GM10847 (cell line): ENCODE data around the gene AFAP1.

Experiments used
- POLR2A ChIP-seq: IDR thresholded peaks from 2 replicates; pipeline ENCODE4 v1.6.1; 2011; ENCODE audit not compliant: insufficient read length; ENCODE audit errors: extremely low read depth

Gene AFAP1

GRCh38 chr4:7771056-7771455 lies 168.6 kb downstream of the AFAP1 start:
- TF ChIP-seq POLR2A, result no peak

DNA sequence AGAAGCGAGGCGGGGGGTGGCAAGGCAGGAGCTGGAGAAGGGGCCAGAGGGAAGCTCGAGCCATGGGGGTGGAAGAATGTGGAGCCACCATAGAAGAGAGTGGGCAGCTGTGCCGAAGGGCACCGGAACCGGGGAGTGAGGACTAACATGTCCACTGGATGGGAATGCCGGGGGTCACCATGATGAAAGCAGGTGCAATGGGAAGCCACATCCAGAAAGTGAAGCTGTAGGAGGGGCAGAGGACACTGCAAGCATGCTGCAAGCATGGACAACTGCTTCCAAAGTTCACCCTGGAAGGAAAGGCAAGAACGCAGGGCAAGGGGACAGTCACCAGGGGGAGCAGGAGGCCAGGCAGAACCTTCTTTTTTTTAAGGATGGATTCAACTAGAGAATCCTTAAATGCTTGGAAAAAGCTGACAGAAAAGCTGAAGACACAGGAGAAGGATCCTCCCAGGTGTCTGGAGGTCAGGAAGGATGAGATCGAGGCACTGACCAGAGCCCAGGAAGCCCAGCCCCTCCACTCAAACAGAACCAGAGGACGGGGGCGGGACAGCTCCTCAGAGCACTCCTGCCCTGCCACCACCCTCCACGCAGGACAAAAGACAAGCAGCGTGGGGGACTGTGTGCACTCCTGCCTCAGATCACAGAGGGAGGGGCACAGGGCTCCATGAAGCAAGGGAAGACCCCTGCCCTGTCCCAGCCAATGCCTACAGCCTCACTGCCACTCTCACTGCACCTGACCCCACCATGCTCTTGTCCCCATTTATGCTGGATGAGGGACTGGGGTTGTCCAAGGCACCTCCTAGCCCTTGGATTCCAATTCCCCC lies 169.2 kb downstream of the AFAP1 start:
- no peak for TF ChIP-seq POLR2A

DNA sequence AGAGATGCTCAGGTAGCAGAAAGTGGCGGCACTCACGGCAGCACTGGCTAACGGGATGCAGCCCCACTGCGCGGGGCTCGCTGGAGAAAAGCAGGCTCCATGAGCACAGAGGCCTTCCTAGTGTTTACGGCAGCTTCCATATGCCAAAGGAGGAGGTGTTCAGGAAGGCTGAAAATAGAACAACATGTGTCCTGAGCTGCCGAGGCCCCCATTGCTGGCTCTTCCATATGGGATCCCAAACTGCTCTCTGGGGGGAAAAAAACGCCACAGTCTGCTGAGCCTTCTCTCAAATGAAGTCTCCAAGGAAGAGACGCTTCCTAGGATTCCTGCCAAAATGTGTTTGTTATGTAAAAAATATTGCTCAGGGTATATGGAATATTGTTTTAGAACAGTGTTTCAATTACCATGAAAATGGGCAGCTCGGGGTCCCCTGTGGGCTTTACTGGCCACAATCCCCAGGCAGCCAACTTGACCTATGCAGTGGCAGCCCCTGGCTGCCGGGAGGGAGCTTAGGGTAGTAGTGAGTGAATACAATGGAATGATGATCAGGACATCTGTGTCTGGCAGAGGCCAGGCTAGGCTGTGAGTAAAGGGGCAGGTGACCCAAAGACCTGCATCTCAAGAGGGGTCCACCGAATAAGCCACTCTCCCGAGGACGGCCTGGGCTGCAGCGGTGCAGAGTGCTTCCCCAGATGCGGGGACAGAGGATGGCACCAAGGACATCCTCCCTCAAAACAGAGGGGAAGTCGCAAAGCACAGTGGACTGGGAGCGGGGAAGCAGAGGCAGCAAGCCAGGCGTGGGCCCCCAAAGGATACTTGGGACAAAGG lies 170.1 kb downstream of the AFAP1 start:
- TF ChIP-seq POLR2A, result no peak

- no peak for TF ChIP-seq POLR2A
Observed at GRCh38 chr4:7768736-7769135, 170.9 kb downstream of the AFAP1 start.

- no peak for TF ChIP-seq POLR2A
Observed at GRCh38 chr4:7767966-7768365, 171.7 kb downstream of the AFAP1 start.

DNA sequence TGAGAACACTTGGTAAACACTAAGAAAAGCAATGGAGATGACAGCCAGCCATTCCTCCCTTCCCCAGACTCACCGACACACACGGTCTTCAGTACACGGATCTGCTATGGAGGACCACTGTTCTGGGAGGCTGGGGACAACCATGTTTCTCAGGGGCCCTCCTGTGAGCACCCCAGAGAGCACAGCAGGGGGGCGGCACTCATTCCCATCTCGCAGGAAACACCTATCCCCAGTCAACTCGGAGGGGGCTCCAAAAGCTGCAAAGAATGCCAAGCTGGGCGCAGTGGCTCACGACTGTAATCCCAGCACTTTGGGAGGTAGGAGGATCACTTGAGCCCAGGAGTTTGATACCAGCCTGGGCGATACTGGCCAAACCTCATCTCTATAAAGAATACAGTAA lies 172.1 kb downstream of the AFAP1 start:
- no peak for TF ChIP-seq POLR2A

- TF ChIP-seq POLR2A, result no peak
Observed at GRCh38 chr4:7766661-7767345, 172.9 kb downstream of the AFAP1 start.

DNA sequence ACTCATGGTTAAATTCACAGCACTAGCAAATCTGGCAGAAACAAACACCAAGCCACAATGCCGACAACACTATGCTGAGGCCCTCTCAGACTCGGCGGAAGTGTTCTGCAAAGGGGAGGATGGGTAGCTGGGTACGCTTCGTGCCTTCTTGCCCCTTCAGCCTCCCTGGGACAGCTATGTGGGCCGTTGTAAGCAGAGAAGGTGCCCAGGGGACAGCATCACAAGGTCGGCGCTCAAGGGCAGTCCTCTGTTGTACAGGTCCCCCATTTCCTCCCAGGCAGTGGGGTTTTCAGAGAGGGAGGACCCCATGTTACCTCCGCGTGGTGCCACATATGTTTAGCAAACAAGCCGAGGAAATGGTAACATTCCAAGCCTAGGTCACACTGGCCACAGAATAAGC lies 173.6 kb downstream of the AFAP1 start:
- TF ChIP-seq POLR2A, result no peak

DNA sequence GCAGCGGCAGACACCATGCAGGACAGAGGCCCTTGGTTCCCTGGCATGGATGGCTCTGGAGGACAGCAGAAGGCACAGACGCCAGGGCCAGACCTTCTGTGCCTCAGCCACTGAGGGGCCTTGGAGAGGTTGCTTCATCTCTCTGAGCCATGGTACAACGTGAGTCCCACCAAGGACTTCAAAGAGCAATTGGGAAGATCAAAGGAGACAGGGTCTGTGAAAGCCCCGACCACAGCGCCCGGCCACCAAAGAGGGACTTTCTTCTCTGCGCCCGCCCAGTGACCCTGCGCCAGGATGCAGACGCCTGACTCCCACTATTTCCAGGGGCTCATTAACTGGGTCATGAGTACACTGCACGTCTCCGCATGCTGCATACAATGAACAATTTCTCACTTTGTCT lies 174.0 kb downstream of the AFAP1 start:
- TF ChIP-seq POLR2A, result no peak

GRCh38 chr4:7764466-7764865 lies 175.2 kb downstream of the AFAP1 start:
- TF ChIP-seq POLR2A, result no peak

DNA sequence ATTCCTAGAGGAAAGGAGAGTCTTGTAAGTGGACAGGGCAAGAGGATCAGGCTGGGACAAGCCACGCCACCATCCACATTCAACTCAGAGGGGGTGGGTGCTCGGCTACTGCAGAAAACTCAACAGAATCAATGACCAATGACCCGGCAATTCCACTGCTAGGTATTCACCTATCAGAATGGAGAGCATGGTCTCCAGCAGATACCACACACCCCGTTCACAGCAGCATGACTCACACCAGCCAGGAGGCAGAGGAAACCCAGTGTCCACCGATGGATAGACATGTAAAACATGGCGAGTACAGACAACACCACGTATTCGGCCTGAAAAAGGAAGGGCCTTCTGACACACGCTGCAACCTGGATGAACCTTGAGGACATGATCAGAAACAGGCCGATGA lies 175.9 kb downstream of the AFAP1 start:
- no peak for TF ChIP-seq POLR2A

GRCh38 chr4:7763106-7763505 lies 176.6 kb downstream of the AFAP1 start:
- TF ChIP-seq POLR2A, result no peak

- no peak for TF ChIP-seq POLR2A
Observed at GRCh38 chr4:7762376-7763030, 177.2 kb downstream of the AFAP1 start.

DNA sequence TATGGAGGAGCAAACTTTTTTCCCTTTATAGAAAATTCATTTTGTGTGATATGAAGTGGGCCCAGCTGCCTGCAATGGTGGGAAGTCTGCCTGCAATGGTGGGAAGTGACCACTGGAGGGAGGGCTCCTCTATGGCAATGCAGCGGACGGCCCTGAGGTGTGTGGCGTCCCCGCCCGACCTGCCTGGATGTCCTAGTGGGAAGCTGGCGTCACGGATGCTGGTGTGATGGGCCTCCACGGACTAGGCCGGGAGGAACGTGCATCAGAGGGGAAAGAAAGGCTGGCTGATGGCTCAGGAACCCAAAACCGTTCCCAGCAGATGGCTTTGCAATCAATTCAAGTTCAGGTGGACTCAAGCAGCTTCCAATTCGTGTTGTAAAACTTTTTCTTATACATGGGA lies 177.9 kb downstream of the AFAP1 start:
- no peak for TF ChIP-seq POLR2A

GRCh38 chr4:7761312-7761711 lies 178.3 kb downstream of the AFAP1 start:
- TF ChIP-seq POLR2A, result no peak
